Type B pancreatic cell (in vitro differentiated cells): ENCODE measurements around the gene ASPN. TPM values are rescaled to one million over a fixed set of nuclear protein-coding genes. Genes with fewer than 3 reads are reported as not detected.

Experiments
- DNase-seq: peaks from one replicate; pipeline ENCODE4 v3.0.0; 2021; ENCODE audit warnings: mixed read lengths; ENCODE audit not compliant: unreplicated experiment; ENCODE audit errors: extremely low spot score
- H3K27ac Mint-ChIP-seq: 2 replicates; pipeline ENCODE4 v1.8.0; 2021; ENCODE audit warnings: mild to moderate bottlenecking, mixed read lengths
- H3K27me3 Mint-ChIP-seq: 2 replicates; pipeline ENCODE4 v1.8.0; 2021; ENCODE audit warnings: mixed read lengths
- H3K36me3 Mint-ChIP-seq: 2 replicates; pipeline ENCODE4 v1.8.0; 2021; ENCODE audit warnings: mixed read lengths
- H3K4me1 Mint-ChIP-seq: one replicate; pipeline ENCODE4 v1.8.0; 2021; ENCODE audit warnings: mixed read lengths; ENCODE audit not compliant: unreplicated experiment
- H3K4me3 Mint-ChIP-seq: 2 replicates; pipeline ENCODE4 v1.8.0; 2021; ENCODE audit warnings: mild to moderate bottlenecking, mixed read lengths
- H3K9me3 Mint-ChIP-seq: 2 replicates; pipeline ENCODE4 v1.8.0; 2021; ENCODE audit warnings: mixed read lengths
- total RNA-seq: library from RNA; stranded (reverse); gene quantifications from 2 replicates; pipeline ENCODE4 v1.2.1, GENCODE V29; 2021; ENCODE audit warnings: low replicate concordance
- TF ChIP-seq, protein P1 (sequence below): fragments of 200-600 bp; sonication (generic); conservative IDR thresholded peaks from 2 replicates; pipeline ENCODE4 v1.5.0; 2021; ENCODE audit warnings: antibody characterized with exemption, mild to moderate bottlenecking

ASPN gene
- total RNA-seq, 1 donor from 2014 or later, result 1.3 TPM

DNA sequence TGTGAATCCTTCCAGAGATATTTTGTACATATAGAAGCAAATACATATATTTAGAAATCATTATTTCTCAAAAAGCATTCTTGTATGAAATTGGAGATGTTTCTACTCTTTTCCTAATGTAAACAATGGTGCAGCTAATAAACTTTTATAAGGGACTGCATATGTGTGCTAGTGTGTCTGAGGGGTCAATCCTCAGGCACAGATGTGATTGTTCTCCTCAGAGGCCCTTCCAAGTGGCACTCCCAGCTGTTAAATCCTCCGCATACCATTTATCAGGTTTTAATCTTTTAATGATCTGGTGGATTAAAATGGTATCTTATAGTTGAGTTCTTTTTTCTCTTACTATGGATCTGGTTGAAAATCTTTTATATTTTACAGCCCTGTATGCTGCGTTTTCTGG lies 52.5 kb downstream of the ASPN start:
- Mint-ChIP-seq H3K27ac (no peak overlapping the region), H3K27me3 (no peaks in the 10 kb centered on the region), H3K4me3 (no peak overlapping the region), H3K9me3 (no peaks in the 10 kb centered on the region), H3K36me3 (no peaks in the 10 kb centered on the region), H3K4me1 (peaks cover 18% of the 10 kb centered on the region)
- no peak for DNase-seq
- TF ChIP-seq, protein P1, sequence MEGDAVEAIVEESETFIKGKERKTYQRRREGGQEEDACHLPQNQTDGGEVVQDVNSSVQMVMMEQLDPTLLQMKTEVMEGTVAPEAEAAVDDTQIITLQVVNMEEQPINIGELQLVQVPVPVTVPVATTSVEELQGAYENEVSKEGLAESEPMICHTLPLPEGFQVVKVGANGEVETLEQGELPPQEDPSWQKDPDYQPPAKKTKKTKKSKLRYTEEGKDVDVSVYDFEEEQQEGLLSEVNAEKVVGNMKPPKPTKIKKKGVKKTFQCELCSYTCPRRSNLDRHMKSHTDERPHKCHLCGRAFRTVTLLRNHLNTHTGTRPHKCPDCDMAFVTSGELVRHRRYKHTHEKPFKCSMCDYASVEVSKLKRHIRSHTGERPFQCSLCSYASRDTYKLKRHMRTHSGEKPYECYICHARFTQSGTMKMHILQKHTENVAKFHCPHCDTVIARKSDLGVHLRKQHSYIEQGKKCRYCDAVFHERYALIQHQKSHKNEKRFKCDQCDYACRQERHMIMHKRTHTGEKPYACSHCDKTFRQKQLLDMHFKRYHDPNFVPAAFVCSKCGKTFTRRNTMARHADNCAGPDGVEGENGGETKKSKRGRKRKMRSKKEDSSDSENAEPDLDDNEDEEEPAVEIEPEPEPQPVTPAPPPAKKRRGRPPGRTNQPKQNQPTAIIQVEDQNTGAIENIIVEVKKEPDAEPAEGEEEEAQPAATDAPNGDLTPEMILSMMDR, result no peak

DNA sequence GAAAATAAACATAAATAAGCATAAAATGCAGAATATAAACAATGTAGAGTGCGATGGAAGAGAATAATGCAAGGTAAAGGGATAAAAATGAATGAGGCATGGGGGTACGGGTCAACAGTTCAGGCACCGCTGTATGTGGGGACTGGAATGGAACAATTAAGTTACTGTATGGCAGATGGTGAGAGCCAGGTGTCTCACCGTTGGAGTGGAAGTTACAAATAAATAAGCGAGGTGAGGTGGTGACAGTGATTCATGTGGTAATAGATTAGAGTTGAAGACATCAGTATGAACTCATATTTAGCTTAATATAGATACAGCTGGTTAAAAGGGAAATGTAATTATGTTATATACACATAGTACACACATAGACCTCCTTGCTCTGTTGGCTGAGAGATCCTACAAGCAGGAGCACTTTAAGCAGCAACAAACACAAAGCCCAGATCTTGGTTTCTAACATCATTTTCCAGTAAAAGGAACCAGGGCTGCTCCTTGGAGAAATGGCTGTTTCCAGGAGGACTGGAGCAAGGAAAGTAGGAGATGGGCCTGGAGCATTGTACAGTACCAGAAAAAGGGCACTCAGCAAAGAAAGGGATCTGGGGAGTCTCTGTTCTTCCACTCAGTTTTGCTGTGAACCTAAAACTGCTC lies 55.7 kb downstream of the ASPN start:
- no peaks in the 10 kb centered on the region for H3K9me3 Mint-ChIP-seq
- no peak for DNase-seq
- peaks cover 18% of the 10 kb centered on the region for H3K4me1 Mint-ChIP-seq
- H3K27ac Mint-ChIP-seq, result peak overlapping the region; percentile 0
- no peaks in the 10 kb centered on the region for H3K36me3 Mint-ChIP-seq
- H3K4me3 Mint-ChIP-seq, result no peak overlapping the region
- TF ChIP-seq, protein P1, result no peak
- H3K27me3 Mint-ChIP-seq, result no peaks in the 10 kb centered on the region

DNA sequence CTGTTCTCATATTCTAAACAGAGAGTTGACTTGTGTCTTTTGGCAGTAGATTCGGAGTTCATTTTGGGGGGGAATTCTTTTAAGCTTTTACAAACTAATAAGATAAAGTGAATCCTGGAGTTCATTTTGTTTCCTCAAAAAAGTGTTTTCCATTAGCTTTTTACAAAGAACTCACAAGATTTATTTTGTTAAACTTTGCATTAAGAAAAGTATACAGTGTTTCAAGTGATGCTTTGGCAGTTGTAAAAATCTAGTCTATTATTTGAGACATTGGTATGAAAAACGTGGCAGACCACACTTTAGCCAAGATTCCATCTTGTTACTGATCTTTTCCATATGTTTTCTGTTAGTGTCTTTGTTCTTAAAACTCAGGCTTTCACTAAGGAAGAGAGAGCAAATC lies 56.8 kb downstream of the ASPN start:
- no peak for DNase-seq
- peaks cover 18% of the 10 kb centered on the region for H3K4me1 Mint-ChIP-seq

DNA sequence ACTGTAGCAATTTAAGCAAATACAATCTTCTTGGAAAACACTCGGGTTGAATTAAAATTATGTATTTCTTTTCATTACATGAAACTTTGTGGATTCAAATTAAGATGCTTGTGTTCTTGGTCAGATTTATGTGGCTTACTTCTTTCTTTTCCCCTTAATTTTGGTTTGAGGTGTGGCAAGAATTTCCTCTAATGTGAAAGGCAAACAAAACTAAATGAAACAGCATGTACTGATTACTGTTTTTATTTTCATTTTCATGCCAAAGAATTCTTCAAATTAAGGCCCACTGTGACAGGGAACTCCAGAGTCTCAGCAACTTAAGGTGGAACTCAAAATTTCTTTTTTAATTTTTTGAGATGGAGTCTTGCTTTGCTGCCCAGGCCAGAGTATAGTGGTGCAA lies 58.0 kb downstream of the ASPN start, which contains the start of gene OMD:
OMD (minus strand) TSS at position 132 of the 400 bp plus-strand sequence. CDS start 6,913 bp downstream, outside the sequence.
- Mint-ChIP-seq H3K4me1 (peaks cover 18% of the 10 kb centered on the region), H3K9me3 (no peaks in the 10 kb centered on the region), H3K36me3 (no peaks in the 10 kb centered on the region), H3K4me3 (no peak within 1 kb of the TSS), H3K27me3 (no peaks in the 10 kb centered on the region), H3K27ac (peak within 1 kb of the TSS; percentile 48)
- TF ChIP-seq, protein P1, result no peak
- no peak for DNase-seq

More for the DNA sequence above, 56.8 kb downstream of the ASPN start:
- Mint-ChIP-seq H3K27ac (peak overlapping the region; percentile 48), H3K4me3 (no peak overlapping the region), H3K9me3 (no peaks in the 10 kb centered on the region), H3K36me3 (no peaks in the 10 kb centered on the region), H3K27me3 (no peaks in the 10 kb centered on the region)
- TF ChIP-seq, protein P1, result no peak

DNA sequence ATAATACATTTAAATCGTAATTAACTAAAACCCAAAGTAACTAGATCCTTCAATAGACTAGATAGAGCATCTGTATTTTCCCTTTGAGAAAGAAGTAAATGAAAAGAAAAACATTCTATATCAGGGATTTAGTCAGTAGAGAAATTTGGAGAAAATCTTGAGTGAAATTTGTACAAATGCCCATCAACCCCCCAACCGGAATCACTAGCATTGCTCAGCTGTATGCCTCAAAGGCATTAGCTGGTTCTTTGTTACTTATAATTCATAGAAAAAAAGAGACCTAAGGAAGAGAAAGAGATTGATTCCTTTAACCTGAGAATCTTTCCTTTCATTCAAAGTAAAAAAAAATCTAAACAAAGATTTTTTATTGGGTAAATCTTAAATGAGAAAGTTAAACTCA lies 58.7 kb downstream of the ASPN start:
- DNase-seq, result no peak
- H3K4me1 Mint-ChIP-seq, result peaks cover 18% of the 10 kb centered on the region
- TF ChIP-seq, protein P1, result no peak
- no peaks in the 10 kb centered on the region for H3K27me3 Mint-ChIP-seq
- H3K4me3 Mint-ChIP-seq, result no peak overlapping the region
- H3K9me3 Mint-ChIP-seq, result no peaks in the 10 kb centered on the region
- no peak overlapping the region for H3K27ac Mint-ChIP-seq
- H3K36me3 Mint-ChIP-seq, result no peaks in the 10 kb centered on the region
